ENCODE measurements around the gene KRT23. TPM values are rescaled to one million over a fixed set of nuclear protein-coding genes. Genes with fewer than 3 reads are reported as not detected.

KRT23 gene
- total and polyA plus RNA-seq, 9 of the 15 experiments (the other 6 are each of a cell fraction or from before 2014, with no cell fraction given) = not detected

GRCh38 chr17:40883626-40884334, 53.7 kb downstream of the KRT23 start:
- FAIRE-seq (peak; percentile 37), ATAC-seq (no peak), DNase-seq (ENCODE audit: extremely low read depth in 1 of 4, low spot score in 3 of 4) (no peak)
- no TSS peak for BruUV-seq (replicated peaks)
- no peaks in the 10 kb centered on the region for H3K36me3 ChIP-seq (ENCODE audit: control insufficient read depth, insufficient read depth, low read length)
- no peaks in the 10 kb centered on the region for H3K9me3 ChIP-seq (replicated peaks; ENCODE audit: control insufficient read depth, insufficient read depth, low read depth, low read length)
- no peak overlapping the region for H3K4me2 ChIP-seq (ENCODE audit: insufficient read depth, low read length)
- in situ Hi-C loops (cut with MboI) = no loop called here
- no peaks in the 10 kb centered on the region for H3K4me1 ChIP-seq (replicated peaks in 1 of 2; ENCODE audit: control insufficient read depth in 2 of 2, insufficient read depth in 2 of 2, low read length in 2 of 2)
- H3K27me3 ChIP-seq (ENCODE audit: control insufficient read depth in 2 of 2, insufficient read depth in 2 of 2, low read length in 2 of 2) = peaks cover 7 to 12% of the 10 kb centered on the region in 2 experiments; a peak in 4 of 5 replicates
- no peak for TF ChIP-seq STAT6 (CRISPR knock-in tag; IDR thresholded peaks at IDR 0.05)
- TF ChIP-seq PREB (CRISPR knock-in tag; IDR thresholded peaks at IDR 0.05) = no peak
- no peak for TF ChIP-seq ZNF699 (CRISPR knock-in tag; IDR thresholded peaks at IDR 0.05; ENCODE audit: insufficient replicate concordance)
- TF ChIP-seq ZNF121 (CRISPR knock-in tag; conservative IDR thresholded peaks at IDR 0.05) = no peak
- no peak for TF ChIP-seq PCBP2 (IDR thresholded peaks at IDR 0.05; ENCODE audit: low read depth, low read length, poor library complexity, severe bottlenecking)
- TF ChIP-seq POLR3G (IDR thresholded peaks at IDR 0.05; ENCODE audit: extremely low read depth, insufficient read length, insufficient replicate concordance) = no peak
- no peak for TF ChIP-seq RBM15 (IDR thresholded peaks at IDR 0.05; ENCODE audit: insufficient read depth, low read length)
- TF ChIP-seq NCOA6 (IDR thresholded peaks at IDR 0.05) = no peak
- TF ChIP-seq CXXC5 (CRISPR knock-in tag; IDR thresholded peaks at IDR 0.05) = no peak
- TF ChIP-seq PHB2 (IDR thresholded peaks at IDR 0.05; ENCODE audit: low read depth) = no peak
- no peak for TF ChIP-seq ZNF184 (CRISPR knock-in tag; IDR thresholded peaks at IDR 0.05)
- no peak for TF ChIP-seq TEAD4 (IDR thresholded peaks at IDR 0.05; ENCODE audit: low read length)
- TF ChIP-seq TEAD4 (CRISPR knock-in tag; IDR thresholded peaks at IDR 0.05; ENCODE audit: borderline replicate concordance) = no peak
- no peak for TF ChIP-seq ZNF431 (CRISPR knock-in tag; IDR thresholded peaks at IDR 0.05)
- no peak for TF ChIP-seq SMC3 (conservative IDR thresholded peaks at IDR 0.05; ENCODE audit: insufficient read depth, low read depth, low read length)
- TF ChIP-seq ERF (CRISPR knock-in tag; IDR thresholded peaks at IDR 0.05) = no peak
- TF ChIP-seq HDAC1 (IDR thresholded peaks at IDR 0.05) = no peak
- TF ChIP-seq CBFB (CRISPR knock-in tag; IDR thresholded peaks at IDR 0.05) = no peak
- no peak for TF ChIP-seq IRF1 (CRISPR knock-in tag; IDR thresholded peaks at IDR 0.05; ENCODE audit: borderline replicate concordance)
- no peaks in the 10 kb centered on the region for H3K79me2 ChIP-seq (ENCODE audit: control insufficient read depth, insufficient read depth, low read length)
- ChIA-PET POLR2A (interaction anchor here (0.7 to 0.8 kb wide), 2 partner anchors 11 to 62 kb away, joined by 3 read pairs; no protein-coding TSS in a partner anchor), CTCF (ENCODE audit: low intra/inter-chr PET ratio) (no interaction called here)
- no peaks in the 10 kb centered on the region for H3K9me1 ChIP-seq (ENCODE audit: control insufficient read depth, insufficient read depth, low read length)
- H4K20me1 ChIP-seq (replicated peaks; ENCODE audit: control insufficient read depth, insufficient read depth, low read length) = no peaks in the 10 kb centered on the region
- H2AFZ ChIP-seq (ENCODE audit: low read depth, low read length) = no peak overlapping the region
- H3K27ac ChIP-seq (ENCODE audit: extremely low read depth, low read depth, low read length) = no peak overlapping the region
- WGBS (ENCODE audit: insufficient coverage, low coverage, missing lambda C conversion rate) = 14% methylated on average over 7 of the region's 7 CpGs
- intact Hi-C loops (cut with micrococcal nuclease) = no loop called here
- no peak overlapping the region for H3K4me3 ChIP-seq
- no peak overlapping the region for H3K9ac ChIP-seq (ENCODE audit: insufficient read depth in 1 of 2, low read depth in 2 of 2, low read length in 2 of 2)

Data from K562 (cell line).